Type B pancreatic cell (in vitro differentiated cells): ENCODE results near the gene TEX35. TPM values are rescaled to one million over a fixed set of nuclear protein-coding genes. Genes with fewer than 3 reads are reported as not detected.

Source experiments
- DNase-seq: peaks from one replicate; pipeline ENCODE4 v3.0.0; 2021; ENCODE audit warnings: mixed read lengths; ENCODE audit not compliant: unreplicated experiment; ENCODE audit errors: extremely low spot score
- H3K27ac Mint-ChIP-seq: 2 replicates; pipeline ENCODE4 v1.8.0; 2021; ENCODE audit warnings: mild to moderate bottlenecking, mixed read lengths
- H3K27me3 Mint-ChIP-seq: 2 replicates; pipeline ENCODE4 v1.8.0; 2021; ENCODE audit warnings: mixed read lengths
- H3K36me3 Mint-ChIP-seq: 2 replicates; pipeline ENCODE4 v1.8.0; 2021; ENCODE audit warnings: mixed read lengths
- H3K4me1 Mint-ChIP-seq: one replicate; pipeline ENCODE4 v1.8.0; 2021; ENCODE audit warnings: mixed read lengths; ENCODE audit not compliant: unreplicated experiment
- H3K4me3 Mint-ChIP-seq: 2 replicates; pipeline ENCODE4 v1.8.0; 2021; ENCODE audit warnings: mild to moderate bottlenecking, mixed read lengths
- H3K9me3 Mint-ChIP-seq: 2 replicates; pipeline ENCODE4 v1.8.0; 2021; ENCODE audit warnings: mixed read lengths
- CTCF ChIP-seq: fragments of 200-600 bp; sonication (generic); conservative IDR thresholded peaks from 2 replicates; pipeline ENCODE4 v1.5.0; 2021; ENCODE audit warnings: antibody characterized with exemption, mild to moderate bottlenecking
- total RNA-seq: library from RNA; stranded (reverse); gene quantifications from 2 replicates; pipeline ENCODE4 v1.2.1, GENCODE V29; 2021; ENCODE audit warnings: low replicate concordance

TEX35 gene
- total RNA-seq, 1 donor from 2014 or later: not detected

GRCh38 chr1:178493301-178493741, 19.6 kb upstream of the TEX35 start:
- peaks cover 3% of the 10 kb centered on the region for H3K27me3 Mint-ChIP-seq
- TF ChIP-seq CTCF: no peak
- H3K36me3 Mint-ChIP-seq: no peaks in the 10 kb centered on the region
- peaks cover 9% of the 10 kb centered on the region for H3K4me1 Mint-ChIP-seq
- no peak overlapping the region for H3K4me3 Mint-ChIP-seq
- no peaks in the 10 kb centered on the region for H3K9me3 Mint-ChIP-seq
- DNase-seq: no peak
- H3K27ac Mint-ChIP-seq: no peak overlapping the region

GRCh38 chr1:178494569-178494971, 18.3 kb upstream of the TEX35 start:
- Mint-ChIP-seq H3K9me3 (no peaks in the 10 kb centered on the region), H3K27ac (no peak overlapping the region), H3K36me3 (no peaks in the 10 kb centered on the region), H3K4me1 (peaks cover 9% of the 10 kb centered on the region), H3K4me3 (no peak overlapping the region), H3K27me3 (peaks cover 3% of the 10 kb centered on the region)
- TF ChIP-seq CTCF: no peak
- no peak for DNase-seq

- DNase-seq: no peak
- peaks cover 9% of the 10 kb centered on the region for H3K4me1 Mint-ChIP-seq
- H3K27ac Mint-ChIP-seq: no peak overlapping the region
- H3K27me3 Mint-ChIP-seq: peaks cover 3% of the 10 kb centered on the region
- H3K36me3 Mint-ChIP-seq: no peaks in the 10 kb centered on the region
- no peaks in the 10 kb centered on the region for H3K9me3 Mint-ChIP-seq
- H3K4me3 Mint-ChIP-seq: no peak overlapping the region
- TF ChIP-seq CTCF: no peak
Measured at GRCh38 chr1:178495158-178495557, 17.8 kb upstream of the TEX35 start.

GRCh38 chr1:178495741-178496409, 17.0 kb upstream of the TEX35 start:
- Mint-ChIP-seq H3K27ac (no peak overlapping the region), H3K4me3 (no peak overlapping the region), H3K36me3 (no peaks in the 10 kb centered on the region), H3K27me3 (peaks cover 3% of the 10 kb centered on the region), H3K9me3 (no peaks in the 10 kb centered on the region), H3K4me1 (peaks cover 9% of the 10 kb centered on the region)
- no peak for TF ChIP-seq CTCF
- DNase-seq: no peak

- no peaks in the 10 kb centered on the region for H3K36me3 Mint-ChIP-seq
- H3K27me3 Mint-ChIP-seq: peaks cover 3% of the 10 kb centered on the region
- DNase-seq: no peak
- H3K4me1 Mint-ChIP-seq: peaks cover 11% of the 10 kb centered on the region
- H3K9me3 Mint-ChIP-seq: no peaks in the 10 kb centered on the region
- no peak for TF ChIP-seq CTCF
- H3K27ac Mint-ChIP-seq: no peak within 1 kb of the TSS
- H3K4me3 Mint-ChIP-seq: no peak within 1 kb of the TSS
Measured at GRCh38 chr1:178496410-178497135, 16.3 kb upstream of the TEX35 start, which contains the start of gene CLEC20A. Gene CLEC20A (minus strand): TSS chr1:178496964. CDS start chr1:178496939, 25 bp downstream.
